ENCODE measurements around the gene LINGO4.

GRCh38 chr1:151837884-151838221, 32.6 kb upstream of the LINGO4 start:
- TF ChIP-seq EZH2 (IDR thresholded peaks at IDR 0.05; ENCODE audit: low read length) (no peak), CTCF (optimal IDR thresholded peaks at IDR 0.05 in 1 of 3, IDR thresholded peaks at IDR 0.05 in 1 of 3, conservative IDR thresholded peaks at IDR 0.05 in 1 of 3; ENCODE audit: extremely low read depth in 1 of 3, insufficient read depth in 2 of 3, low read length in 3 of 3) (no peak)

All from keratinocyte (primary cell).